ENCODE results near the gene SYTL2.

GRCh38 chr11:85746670-85747069, 64.3 kb downstream of the SYTL2 start:
- TF ChIP-seq CTCF (conservative IDR thresholded peaks at IDR 0.05; ENCODE audit: low read depth, low read length): no peak
- TF ChIP-seq EZH2 (IDR thresholded peaks at IDR 0.05; ENCODE audit: low read length, unreplicated experiment): no peak

Measured in PC-3 (cell line).